Hepatocyte (in vitro differentiated cells): ENCODE measurements around the gene BUD13. TPM values are rescaled to one million over a fixed set of nuclear protein-coding genes. Genes with fewer than 3 reads are reported as not detected.
"Not testable (repeated sequence)": the region's sequence is repeated elsewhere in the genome, so short reads cannot be mapped to it uniquely, and the experiment has no call there.

ENCODE experiments used
- DNase-seq: peaks from one replicate; pipeline ENCODE4 v3.0.0-alpha.2; 2016; ENCODE audit warnings: low spot score
- H2AFZ ChIP-seq: fragments of 200-600 bp; sonication (generic); 2 replicates; pipeline ENCODE4 v1.6.0; 2016; ENCODE audit warnings: antibody characterized with exemption, mild to moderate bottlenecking
- H3K27ac ChIP-seq: fragments of 200-600 bp; sonication (generic); 2 replicates; pipeline ENCODE4 v1.5.1; 2016; ENCODE audit warnings: mild to moderate bottlenecking
- H3K27me3 ChIP-seq: fragments of 200-600 bp; sonication (generic); 2 replicates; pipeline ENCODE4 v1.6.1; 2016
- H3K36me3 ChIP-seq: fragments of 200-600 bp; sonication (generic); replicated peaks from 2 replicates; pipeline ENCODE4 v1.5.1; 2016; ENCODE audit warnings: low read depth; ENCODE audit not compliant: insufficient read depth
- H3K4me1 ChIP-seq: fragments of 200-600 bp; sonication (generic); 2 replicates; pipeline ENCODE4 v1.5.1; 2016; ENCODE audit warnings: mild to moderate bottlenecking, moderate library complexity; ENCODE audit not compliant: insufficient read depth
- H3K4me2 ChIP-seq: fragments of 200-600 bp; sonication (generic); 2 replicates; pipeline ENCODE4 v1.6.0; 2016
- H3K4me3 ChIP-seq: fragments of 200-600 bp; sonication (generic); 2 replicates; pipeline ENCODE4 v1.5.1; 2016; ENCODE audit warnings: mild to moderate bottlenecking
- H3K79me2 ChIP-seq: fragments of 200-600 bp; sonication (generic); 2 replicates; pipeline ENCODE4 v1.6.0; 2017; ENCODE audit warnings: mild to moderate bottlenecking
- H3K9me2 ChIP-seq: fragments of 200-600 bp; sonication (generic); replicated peaks from 2 replicates; pipeline ENCODE4 v1.6.0; 2017; ENCODE audit warnings: mild to moderate bottlenecking; ENCODE audit not compliant: insufficient read depth
- H3K9me3 ChIP-seq: fragments of 200-600 bp; sonication (generic); 2 replicates; pipeline ENCODE4 v1.5.1; 2016; ENCODE audit warnings: low read depth, mild to moderate bottlenecking
- H4K20me1 ChIP-seq: fragments of 200-600 bp; sonication (generic); 2 replicates; pipeline ENCODE4 v1.6.0; 2016; ENCODE audit warnings: mild to moderate bottlenecking; ENCODE audit not compliant: insufficient read depth, poor library complexity, severe bottlenecking
- EZH2 ChIP-seq: fragments of 200-600 bp; sonication (generic); IDR thresholded peaks from 2 replicates; pipeline ENCODE4 v1.6.1; 2016; ENCODE audit warnings: antibody characterized with exemption, mild to moderate bottlenecking, borderline replicate concordance
- EZH2phosphoT487 ChIP-seq: fragments of 200-600 bp; sonication (generic); IDR thresholded peaks from one replicate; pipeline ENCODE4 v1.6.1; 2018; ENCODE audit warnings: antibody characterized with exemption, mild to moderate bottlenecking, low read depth, moderate library complexity; ENCODE audit not compliant: unreplicated experiment, severe bottlenecking
- WGBS: methylation state at CpG from one replicate; pipeline ENCODE4 v1.1.6; 2016; ENCODE audit warnings: low lambda C conversion rate; ENCODE audit errors: missing lambda C conversion rate; 5-methylcytosine and 5-hydroxymethylcytosine counted together
- polyA plus RNA-seq: library from polyadenylated mRNA; unstranded; fragments of >200 nt; fragmentation: Nextera tagmentation; extraction: Ambion mirVana; gene quantifications from 2 replicates; pipeline ENCODE4 v1.2.1, GENCODE V29; 2016
- total RNA-seq: library from RNA; depleted of rRNA; stranded (reverse); fragments of >200 nt; gene quantifications from 2 replicates; pipeline ENCODE4 v1.2.3, GENCODE V29; 2014
- TF ChIP-seq, protein P1 (sequence below): fragments of 200-600 bp; sonication (generic); IDR thresholded peaks from 2 replicates; pipeline ENCODE4 v1.5.1; 2016; ENCODE audit warnings: antibody characterized with exemption, mild to moderate bottlenecking; ENCODE audit not compliant: poor library complexity

Gene BUD13
- total and polyA plus RNA-seq, 2 experiments from 2014 or later: 11.1 to 12.6 TPM

DNA sequence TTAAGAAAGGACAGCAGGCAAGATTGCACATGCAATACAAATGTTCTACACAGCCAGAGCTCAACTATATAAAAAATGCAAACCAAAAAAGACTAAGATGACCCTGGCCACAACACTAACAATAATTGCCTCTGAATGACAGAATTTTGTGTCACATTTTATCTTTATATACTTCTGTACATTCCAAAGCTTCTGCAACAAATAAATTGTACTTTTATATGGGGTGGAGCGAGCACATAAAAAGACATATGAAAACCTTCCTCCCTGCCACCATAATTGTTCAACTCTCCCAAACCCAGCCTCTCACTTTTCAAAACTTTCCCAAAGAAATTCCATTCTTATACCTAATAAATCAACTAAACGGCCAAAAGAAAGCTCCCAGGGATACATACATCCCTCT, 10.7 kb downstream of the BUD13 start:
- Histone ChIP-seq H3K4me2 (no peak overlapping the region), H3K9me3 (no peaks in the 10 kb centered on the region), H3K79me2 (no peaks in the 10 kb centered on the region), H3K27me3 (no peaks in the 10 kb centered on the region), H3K9me2 (no peaks in the 10 kb centered on the region), H2AFZ (no peak overlapping the region), H3K36me3 (no peaks in the 10 kb centered on the region), H3K27ac (no peak overlapping the region), H4K20me1 (no peaks in the 10 kb centered on the region), H3K4me3 (no peak overlapping the region), H3K4me1 (no peaks in the 10 kb centered on the region)
- no peak for DNase-seq
- 93% methylated on average over 2 of the region's 2 CpGs for WGBS
- TF ChIP-seq, protein P1, sequence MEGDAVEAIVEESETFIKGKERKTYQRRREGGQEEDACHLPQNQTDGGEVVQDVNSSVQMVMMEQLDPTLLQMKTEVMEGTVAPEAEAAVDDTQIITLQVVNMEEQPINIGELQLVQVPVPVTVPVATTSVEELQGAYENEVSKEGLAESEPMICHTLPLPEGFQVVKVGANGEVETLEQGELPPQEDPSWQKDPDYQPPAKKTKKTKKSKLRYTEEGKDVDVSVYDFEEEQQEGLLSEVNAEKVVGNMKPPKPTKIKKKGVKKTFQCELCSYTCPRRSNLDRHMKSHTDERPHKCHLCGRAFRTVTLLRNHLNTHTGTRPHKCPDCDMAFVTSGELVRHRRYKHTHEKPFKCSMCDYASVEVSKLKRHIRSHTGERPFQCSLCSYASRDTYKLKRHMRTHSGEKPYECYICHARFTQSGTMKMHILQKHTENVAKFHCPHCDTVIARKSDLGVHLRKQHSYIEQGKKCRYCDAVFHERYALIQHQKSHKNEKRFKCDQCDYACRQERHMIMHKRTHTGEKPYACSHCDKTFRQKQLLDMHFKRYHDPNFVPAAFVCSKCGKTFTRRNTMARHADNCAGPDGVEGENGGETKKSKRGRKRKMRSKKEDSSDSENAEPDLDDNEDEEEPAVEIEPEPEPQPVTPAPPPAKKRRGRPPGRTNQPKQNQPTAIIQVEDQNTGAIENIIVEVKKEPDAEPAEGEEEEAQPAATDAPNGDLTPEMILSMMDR: no peak
- TF ChIP-seq EZH2phosphoT487 (no peak), EZH2 (no peak)

DNA sequence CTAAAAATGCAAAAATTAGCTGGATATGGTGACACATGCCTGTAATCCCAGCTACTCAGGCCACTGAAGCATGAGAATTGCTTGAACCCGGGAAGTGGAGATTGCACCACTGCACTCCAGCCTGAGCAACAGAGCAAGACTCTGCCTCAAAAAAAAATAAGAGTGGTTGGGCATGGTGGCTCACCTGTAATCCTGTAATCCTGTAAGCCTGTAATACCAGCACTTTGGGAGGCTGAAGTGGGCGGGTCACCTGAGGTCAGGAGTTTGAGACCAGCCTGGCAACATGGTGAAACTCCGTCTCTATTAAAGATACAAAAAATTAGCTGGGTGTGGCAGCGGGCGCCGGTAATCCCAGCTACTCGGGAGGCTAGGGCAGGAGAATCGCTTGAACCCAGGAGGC, 16.7 kb downstream of the BUD13 start:
- 94% methylated on average over 8 of the region's 8 CpGs for WGBS
- not testable (repeated sequence) for DNase-seq, H4K20me1 ChIP-seq, H3K27ac ChIP-seq, H3K27me3 ChIP-seq, H3K4me3 ChIP-seq, H3K9me3 ChIP-seq, H2AFZ ChIP-seq, H3K36me3 ChIP-seq, H3K4me1 ChIP-seq, H3K9me2 ChIP-seq, H3K79me2 ChIP-seq, H3K4me2 ChIP-seq

DNA sequence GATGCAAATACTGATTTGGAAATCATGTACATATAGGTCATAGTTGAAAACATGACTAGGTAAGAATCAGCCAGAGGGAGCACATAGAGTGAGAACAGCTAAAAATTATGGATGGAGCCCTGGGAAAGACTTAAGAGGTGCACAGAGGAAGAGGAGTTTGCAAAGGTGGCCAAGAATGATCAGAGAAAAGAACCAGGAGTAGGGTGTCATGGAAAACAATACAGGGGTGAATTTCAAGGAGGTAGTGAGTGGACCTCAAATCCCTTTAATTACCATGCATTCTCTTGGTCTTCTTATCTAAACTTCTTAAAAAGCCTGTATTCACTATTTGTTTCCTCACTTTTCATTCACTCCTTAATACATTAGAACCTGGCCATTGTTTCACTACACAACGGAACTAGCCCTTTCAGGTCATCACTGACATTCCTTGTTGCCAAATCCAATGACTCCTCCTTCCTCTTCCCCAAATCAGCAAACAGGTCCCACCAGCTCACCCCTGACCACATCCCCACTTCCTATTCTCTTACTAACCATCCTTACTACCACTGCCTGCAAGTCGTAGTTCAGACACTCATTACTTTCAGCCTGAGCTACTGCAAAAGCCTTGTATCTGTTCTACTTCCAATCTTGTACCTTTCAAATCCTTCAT, 22.6 kb downstream of the BUD13 start:
- Histone ChIP-seq H3K36me3 (no peaks in the 10 kb centered on the region), H4K20me1 (no peaks in the 10 kb centered on the region), H3K79me2 (no peaks in the 10 kb centered on the region), H3K27ac (no peak overlapping the region), H2AFZ (no peak overlapping the region), H3K9me2 (no peaks in the 10 kb centered on the region), H3K27me3 (no peaks in the 10 kb centered on the region), H3K9me3 (no peaks in the 10 kb centered on the region), H3K4me3 (no peak overlapping the region), H3K4me1 (no peaks in the 10 kb centered on the region), H3K4me2 (no peak overlapping the region)
- TF ChIP-seq EZH2phosphoT487 (no peak), EZH2 (no peak)
- TF ChIP-seq, protein P1: no peak
- no peak for DNase-seq
- WGBS: 95% methylated on average over 2 of the region's 2 CpGs

DNA sequence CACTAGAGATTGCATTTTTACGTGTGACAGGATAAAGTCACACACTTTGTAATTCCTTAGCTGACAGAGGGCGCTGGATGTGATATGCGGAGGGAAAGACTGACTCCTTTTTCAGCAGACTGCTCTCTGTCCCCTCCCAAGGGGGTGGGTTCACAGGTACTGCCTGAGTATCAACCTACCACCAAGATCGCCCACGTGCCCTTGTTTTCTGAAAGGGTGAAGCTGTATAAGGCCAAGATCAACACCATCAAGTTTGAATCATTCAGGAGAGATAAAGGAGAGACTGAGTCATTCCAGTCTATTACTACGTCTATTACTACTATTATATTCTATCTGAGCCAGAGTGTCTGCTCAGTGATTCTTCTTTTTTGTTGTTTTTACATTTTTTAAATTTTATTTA, 30.7 kb downstream of the BUD13 start:
- no peak overlapping the region for H3K4me3 ChIP-seq
- no peaks in the 10 kb centered on the region for H3K36me3 ChIP-seq
- no peak overlapping the region for H2AFZ ChIP-seq
- no peaks in the 10 kb centered on the region for H3K4me1 ChIP-seq
- no peaks in the 10 kb centered on the region for H4K20me1 ChIP-seq
- TF ChIP-seq EZH2: no peak
- 67% methylated on average over 6 of the region's 6 CpGs for WGBS
- H3K4me2 ChIP-seq: no peak overlapping the region
- no peak for DNase-seq
- no peaks in the 10 kb centered on the region for H3K9me3 ChIP-seq
- no peaks in the 10 kb centered on the region for H3K9me2 ChIP-seq
- no peaks in the 10 kb centered on the region for H3K27me3 ChIP-seq
- H3K27ac ChIP-seq: no peak overlapping the region
- no peaks in the 10 kb centered on the region for H3K79me2 ChIP-seq
